NCI-H2171 (cell line): Measurements from ENCODE around the gene MSH4.
"Not testable (repeated sequence)": the region's sequence is repeated elsewhere in the genome, so short reads cannot be mapped to it uniquely, and the experiment has no call there.

Experiments used
- DNase-seq: peaks from one replicate; lab custom pipeline; 2025; lab: John Stamatoyannopoulos, UW

The MSH4 gene

GRCh38 chr1:75943037-75943436 lies 146.4 kb downstream of the MSH4 start:
- not testable (repeated sequence) for DNase-seq

- DNase-seq, result no peak
Observed at GRCh38 chr1:75950176-75950575, 153.5 kb downstream of the MSH4 start.

- no peak for DNase-seq
Observed at GRCh38 chr1:75952016-75952415, 155.3 kb downstream of the MSH4 start.

GRCh38 chr1:75953461-75953860 lies 156.8 kb downstream of the MSH4 start:
- no peak for DNase-seq

GRCh38 chr1:75954586-75954985 lies 157.9 kb downstream of the MSH4 start:
- DNase-seq, result no peak
